PC-9 (cell line): ENCODE measurements around the gene ZBTB9.

ENCODE experiments used
- CTCF ChIP-seq: fragments of 200-600 bp; sonication (generic); conservative IDR thresholded peaks from 2 replicates; pipeline ENCODE4 v1.6.1; 2017; ENCODE audit warnings: mixed run types, antibody characterized with exemption, mild to moderate bottlenecking, moderate library complexity
- EZH2 ChIP-seq: fragments of 200-600 bp; sonication (generic); IDR thresholded peaks from 2 replicates; pipeline ENCODE4 v1.8.0; 2017; ENCODE audit warnings: antibody characterized with exemption, low read depth

GRCh38 chr6:33453393-33454008, 875 bp upstream of the ZBTB9 start:
- TF ChIP-seq CTCF, result no peak
- TF ChIP-seq EZH2, result no peak
